Fibroblast of skin of scalp (primary cell): ENCODE data around the gene KCNQ4.
A peak's percentile ranks its signal among the peaks of the same experiment; 100 is the strongest.

Experiments
- DNase-seq: peaks from one replicate; pipeline ENCODE4 v3.0.0-alpha.2; 2013

The KCNQ4 gene

DNA sequence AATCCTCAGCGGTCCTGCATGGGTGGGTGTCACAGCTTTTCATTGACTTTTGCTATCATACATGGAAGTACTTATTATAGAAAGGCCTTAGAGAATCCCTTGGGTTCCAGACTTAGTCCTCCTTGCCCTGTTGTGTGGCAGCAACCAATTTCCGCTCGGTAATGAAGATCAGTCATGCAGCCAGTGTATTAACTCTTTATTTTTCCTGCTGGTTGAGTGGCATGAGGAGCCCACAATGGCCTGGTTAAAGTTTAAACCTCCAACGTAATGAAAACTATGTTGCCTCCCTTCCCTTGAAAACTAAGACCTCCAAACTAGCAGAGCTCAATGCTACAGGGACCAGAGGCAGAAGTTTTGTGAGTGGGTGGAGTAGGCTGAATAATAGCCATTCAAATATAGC lies 58.6 kb downstream of the KCNQ4 start:
- DNase-seq, result no peak

GRCh38 chr1:40842691-40843090 lies 59.1 kb downstream of the KCNQ4 start:
- DNase-seq, result no peak

DNA sequence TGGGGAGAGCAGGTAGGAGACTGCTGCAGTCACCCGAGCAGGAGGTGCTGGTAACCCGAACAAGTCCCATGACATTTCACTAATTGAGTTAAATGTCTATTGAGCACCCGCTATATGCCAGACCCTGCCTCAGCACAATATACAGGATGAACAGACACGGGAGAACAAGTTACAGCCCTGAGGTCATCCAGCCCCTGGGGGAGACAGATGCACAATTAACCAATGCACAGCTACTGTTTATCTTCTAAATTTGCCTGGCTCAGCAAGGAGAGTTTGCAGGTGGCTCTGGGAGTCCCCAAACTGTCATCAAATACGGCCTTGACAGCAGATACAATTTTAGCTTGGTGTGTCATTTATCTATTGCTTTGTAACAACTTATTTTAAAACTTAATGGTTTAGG lies 60.5 kb downstream of the KCNQ4 start:
- no peak for DNase-seq

DNA sequence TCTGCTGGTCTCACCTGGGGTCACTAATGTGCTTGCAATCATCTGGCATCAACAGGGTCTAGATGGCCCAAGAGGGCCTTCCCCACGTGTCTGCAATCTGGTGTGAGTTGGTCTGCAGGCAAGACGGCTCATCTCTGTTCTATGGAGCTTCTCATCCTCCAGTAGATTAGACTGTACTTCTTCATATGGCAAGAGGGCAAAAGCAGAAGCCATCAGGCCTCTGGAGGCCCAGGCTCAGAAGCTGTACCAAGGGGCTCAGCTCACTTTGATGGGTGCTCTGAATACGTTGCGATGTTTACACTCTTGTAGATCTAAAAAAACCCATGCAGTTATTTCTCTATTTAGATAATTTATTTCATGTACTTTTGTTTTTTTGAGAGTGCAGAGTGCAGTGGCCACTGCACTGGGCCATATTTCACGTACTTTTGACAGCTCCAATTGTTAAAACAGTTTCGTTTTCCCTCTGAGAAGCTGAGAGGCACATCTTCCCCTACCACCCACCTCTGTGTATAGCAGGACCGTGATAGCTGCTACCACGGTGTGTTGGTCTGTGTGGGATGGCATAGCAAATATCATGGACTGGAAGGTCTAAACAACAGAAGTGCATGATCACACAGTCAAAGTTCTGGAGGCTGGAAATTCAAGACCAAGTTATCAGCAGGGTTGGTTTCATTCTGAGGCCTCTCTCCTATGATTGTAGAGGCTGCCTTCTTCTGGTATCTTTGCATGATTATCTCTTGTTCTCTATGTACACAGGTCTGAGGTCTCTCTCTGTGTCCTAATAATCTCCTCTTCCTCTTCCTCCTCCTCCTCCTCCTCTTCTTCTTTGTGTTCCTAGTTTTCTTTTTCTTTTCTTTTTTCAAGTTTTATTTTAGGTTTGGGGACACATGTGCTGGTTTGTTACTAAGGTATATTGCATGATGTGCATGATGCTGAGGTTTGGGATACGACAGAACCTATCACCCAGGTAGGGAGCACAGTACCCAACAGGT lies 61.6 kb downstream of the KCNQ4 start:
- no peak for DNase-seq

GRCh38 chr1:40845895-40846294 lies 62.3 kb downstream of the KCNQ4 start:
- no peak for DNase-seq

DNA sequence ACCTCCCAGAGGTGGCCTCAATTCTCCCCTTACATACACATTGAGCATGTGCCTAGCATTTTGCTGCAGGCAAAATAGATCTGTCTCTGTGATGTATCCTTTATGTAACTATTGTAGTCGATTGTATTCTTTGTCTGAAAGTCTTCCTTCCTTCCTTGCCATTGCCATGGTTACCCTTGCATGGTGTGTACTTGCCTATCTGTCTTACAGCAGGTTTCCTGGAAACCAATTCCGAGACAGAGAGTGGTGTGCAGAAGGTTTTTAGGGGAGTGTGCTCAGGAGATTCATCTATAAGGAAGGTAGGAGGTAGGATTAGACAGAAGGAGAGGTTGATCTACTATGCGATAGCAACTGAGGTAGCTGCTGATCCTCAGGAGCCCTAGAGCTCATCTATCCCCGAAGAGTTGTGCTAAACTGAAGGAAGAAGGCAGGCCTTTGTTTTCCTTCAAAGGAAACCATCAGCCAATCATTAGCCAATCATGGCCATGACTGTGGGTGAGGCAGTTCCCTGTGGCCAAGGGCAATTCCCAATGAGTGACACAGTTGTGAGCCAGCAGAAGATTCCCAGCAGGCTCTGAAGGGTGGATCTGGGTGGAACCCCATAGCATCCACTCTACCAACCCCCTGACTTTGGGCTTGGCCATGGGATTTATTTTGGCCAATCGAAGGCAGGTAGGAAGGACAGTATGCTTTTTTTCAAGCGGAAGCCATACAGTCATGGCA lies 63.6 kb downstream of the KCNQ4 start:
- DNase-seq, result peak; percentile 13

- peak; percentile 67 for DNase-seq
Observed at GRCh38 chr1:40848530-40849189, 65.1 kb downstream of the KCNQ4 start.

DNA sequence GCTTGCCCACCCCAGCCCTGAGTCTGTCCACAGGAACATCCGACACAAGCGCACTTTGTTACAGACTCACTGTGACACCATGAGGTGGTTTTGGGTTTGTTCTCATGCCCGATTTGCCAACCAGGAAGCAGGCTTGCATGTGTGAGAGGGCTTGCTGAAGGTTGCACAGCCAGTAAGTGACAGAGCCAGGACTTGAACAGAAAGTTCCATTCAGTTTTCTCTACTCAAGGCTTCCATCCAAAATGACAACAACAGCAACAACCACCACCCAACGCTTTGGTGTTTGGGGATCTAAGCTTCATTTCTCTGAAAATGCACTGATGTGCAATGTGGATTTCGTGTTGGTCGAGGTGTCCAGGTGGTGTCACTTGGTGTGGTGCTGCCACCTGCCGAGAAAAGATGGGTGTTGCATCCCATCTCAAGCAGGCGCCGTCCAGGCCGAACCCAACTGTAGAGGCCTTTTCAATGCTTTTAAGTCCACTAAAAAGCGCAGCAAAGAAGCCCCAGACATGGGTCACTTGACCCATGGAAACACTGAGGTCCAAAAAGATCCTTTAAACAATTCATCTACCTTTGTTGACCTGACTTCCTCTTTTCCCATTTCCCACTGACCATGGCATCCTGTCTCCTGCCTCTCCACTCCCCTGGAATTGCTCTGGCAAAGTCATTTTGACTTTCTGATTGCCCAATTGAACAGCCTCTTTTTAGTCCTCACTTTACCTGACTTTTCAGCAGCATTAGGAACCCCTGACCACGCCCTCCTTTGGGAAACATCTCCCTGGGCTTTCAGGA lies 66.4 kb downstream of the KCNQ4 start:
- DNase-seq, result peak; percentile 58

- DNase-seq, result no peak
Observed at GRCh38 chr1:40851643-40852042, 68.1 kb downstream of the KCNQ4 start.

GRCh38 chr1:40853113-40853884 lies 69.7 kb downstream of the KCNQ4 start:
- no peak for DNase-seq

- no peak for DNase-seq
Observed at GRCh38 chr1:40853885-40854170, 70.2 kb downstream of the KCNQ4 start.

GRCh38 chr1:40855513-40855912 lies 71.9 kb downstream of the KCNQ4 start:
- no peak for DNase-seq

DNA sequence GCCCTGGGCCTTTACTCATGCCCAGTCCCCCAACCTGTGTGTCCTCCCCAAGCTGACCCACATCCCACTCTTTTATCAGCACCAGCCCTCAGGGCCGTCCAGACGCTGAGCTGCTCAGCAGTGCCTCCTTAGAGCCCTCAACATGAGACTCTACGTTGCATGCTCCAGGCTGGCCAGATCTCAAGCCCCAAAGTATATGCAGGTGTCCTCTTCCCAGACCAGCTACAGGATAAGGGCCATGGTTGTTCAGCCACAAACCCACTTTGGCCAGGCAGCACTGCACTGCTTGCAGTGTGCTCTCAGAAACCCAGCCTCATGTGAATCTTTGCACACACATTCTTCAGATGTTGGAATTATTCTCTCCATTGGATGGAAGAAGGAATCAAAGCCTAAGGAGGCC lies 72.5 kb downstream of the KCNQ4 start:
- no peak for DNase-seq

GRCh38 chr1:40856656-40857302 lies 73.2 kb downstream of the KCNQ4 start:
- no peak for DNase-seq

DNA sequence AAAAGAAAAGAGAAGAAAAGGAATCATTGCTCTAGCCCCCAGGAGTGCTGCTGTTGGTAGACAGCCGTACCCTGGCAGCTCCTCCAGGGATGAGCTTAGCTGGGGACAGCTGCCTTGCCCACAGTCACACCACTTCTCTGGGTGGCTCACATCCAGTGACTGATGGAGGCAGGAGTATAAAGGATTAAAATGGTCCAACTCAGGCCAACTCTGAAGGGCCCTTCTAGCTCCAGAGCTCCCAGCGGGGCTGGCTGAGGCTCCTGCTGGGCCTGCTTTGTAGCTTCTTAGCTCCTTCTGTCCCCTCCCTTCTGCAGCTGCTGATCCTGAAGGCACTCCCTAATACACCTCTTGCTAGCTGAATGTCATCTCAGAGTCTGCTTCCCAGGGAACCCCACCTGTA lies 74.2 kb downstream of the KCNQ4 start:
- DNase-seq, result no peak

DNA sequence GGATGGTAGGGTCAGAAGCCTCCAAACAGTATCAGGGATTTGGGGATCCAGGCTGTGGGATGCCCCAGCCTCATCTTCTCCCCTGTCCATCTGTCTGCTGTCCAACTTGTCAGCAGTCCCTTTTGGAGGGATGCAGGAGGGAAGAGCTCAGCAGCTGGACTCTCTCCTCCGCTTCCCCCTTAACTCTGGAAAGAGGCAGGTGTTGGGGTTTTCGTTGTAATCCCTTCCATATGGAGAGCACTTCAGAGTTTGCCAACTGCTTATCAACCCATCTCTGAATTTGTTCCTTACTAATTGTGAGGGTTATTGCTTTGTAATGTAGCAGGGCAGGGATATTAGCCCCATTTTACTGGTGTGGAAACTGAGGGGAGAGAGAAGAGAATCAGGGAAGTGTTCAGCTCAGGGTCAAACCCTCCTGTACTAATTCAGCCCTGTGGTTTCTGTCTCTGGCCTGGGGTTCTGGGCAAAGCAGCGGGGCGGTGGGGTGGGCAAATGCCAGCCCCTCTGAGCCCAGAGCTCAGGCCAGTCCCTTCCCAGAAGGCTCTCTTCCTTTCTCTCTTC lies 75.3 kb downstream of the KCNQ4 start:
- DNase-seq, result no peak

GRCh38 chr1:40860706-40861223 lies 77.2 kb downstream of the KCNQ4 start:
- DNase-seq, result no peak

GRCh38 chr1:40861224-40862003 lies 77.8 kb downstream of the KCNQ4 start:
- peak; percentile 39 for DNase-seq

GRCh38 chr1:40862008-40862863 lies 78.6 kb downstream of the KCNQ4 start, which contains the start of gene CITED4:
Gene CITED4 (minus strand): TSS chr1:40862363. CDS start chr1:40862127, 236 bp downstream.
- peak; percentile 92 for DNase-seq
